GM19351 (cell line): ENCODE data around the gene NPAS2.

Experiments
- ATAC-seq: cut with Tn5 transposase; IDR thresholded peaks from one replicate; pipeline ENCODE4 v1.9.1; 2021; ENCODE audit warnings: mild to moderate bottlenecking, moderate library complexity; ENCODE audit not compliant: unreplicated experiment

Gene NPAS2

DNA sequence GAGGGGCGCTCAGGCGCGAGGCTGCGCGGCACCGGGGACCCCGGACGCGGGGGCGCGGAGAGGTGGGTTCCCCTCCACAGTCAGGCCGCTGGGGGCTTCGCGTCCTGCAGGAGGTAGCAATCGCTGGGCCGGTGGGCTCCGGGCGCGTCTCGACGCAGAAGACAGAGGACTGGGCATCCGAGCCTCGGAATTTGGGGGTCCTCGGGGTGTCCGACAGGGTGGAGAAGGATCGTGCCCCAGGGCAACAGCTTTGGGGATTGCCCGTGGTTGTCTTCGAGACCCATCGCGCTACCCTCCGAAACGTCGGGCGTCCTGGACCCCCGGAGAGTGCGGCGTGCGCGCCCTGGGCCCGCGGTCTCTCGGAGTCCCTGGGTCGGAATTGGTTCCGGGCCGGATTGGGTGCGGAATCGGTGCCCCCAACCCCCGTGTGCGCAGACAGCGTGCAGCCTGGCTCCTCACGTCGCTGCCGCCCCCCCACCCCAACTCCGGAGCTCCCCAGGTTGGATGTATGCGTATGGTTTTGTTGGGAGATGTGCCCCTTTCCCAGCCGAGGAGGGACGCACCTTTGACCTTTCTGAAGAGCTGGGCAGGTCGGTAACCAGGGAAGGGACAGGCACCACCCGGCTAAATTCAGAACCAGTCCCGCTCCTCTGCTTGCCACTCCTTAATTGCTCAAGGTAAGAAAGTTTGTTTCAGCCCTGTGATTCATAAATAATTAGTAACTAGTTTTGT is 750 bp downstream of the NPAS2 start:
- ATAC-seq = no peak

DNA sequence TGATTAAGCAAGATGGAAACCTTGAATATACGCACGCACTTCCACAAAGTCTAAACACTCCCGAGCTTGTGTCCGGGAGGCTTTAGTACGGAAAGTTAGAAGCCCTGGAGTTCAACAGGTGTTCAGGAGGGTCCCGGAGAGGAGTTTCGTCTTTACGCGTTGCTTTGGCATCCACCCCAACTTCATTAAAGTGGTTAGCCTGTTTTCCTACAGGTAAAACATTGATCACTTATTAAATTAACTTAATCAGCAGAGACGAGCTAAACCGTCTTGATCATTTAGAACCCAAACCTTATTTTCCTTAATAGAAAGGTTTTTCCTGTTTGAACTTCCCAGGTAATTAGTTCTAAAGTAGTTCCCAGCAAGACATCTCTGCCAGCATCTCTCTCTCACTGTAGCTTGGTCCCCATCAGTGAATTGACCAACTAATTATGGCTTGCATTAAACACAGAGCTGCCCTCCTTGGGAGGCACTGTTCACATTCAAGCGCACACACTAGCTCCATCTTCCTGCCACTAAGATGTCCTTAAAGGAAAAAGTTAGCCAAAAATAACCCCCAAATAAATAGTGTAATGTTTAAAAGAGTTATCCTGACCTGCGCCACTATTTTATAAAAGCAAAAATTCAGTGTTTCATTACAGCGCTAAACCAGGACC is 1.4 kb downstream of the NPAS2 start:
- no peak for ATAC-seq

DNA sequence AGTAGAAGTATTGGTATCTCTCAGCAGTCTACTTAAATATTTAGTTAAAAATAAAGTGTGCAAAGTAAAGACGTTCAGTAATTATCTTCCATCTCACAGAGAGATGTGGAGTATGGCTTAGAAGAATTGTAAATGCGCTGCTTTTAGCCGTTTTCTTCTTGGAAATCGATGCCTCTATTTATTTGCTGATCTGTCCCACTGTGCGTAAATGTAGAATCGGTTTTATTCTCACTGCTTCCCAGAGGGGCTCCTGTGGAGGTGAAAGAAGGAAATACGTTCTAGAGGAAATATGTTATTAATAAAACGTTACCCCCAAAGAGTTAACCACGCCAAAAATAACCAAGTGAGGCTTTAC is 1.9 kb downstream of the NPAS2 start:
- ATAC-seq = no peak

DNA sequence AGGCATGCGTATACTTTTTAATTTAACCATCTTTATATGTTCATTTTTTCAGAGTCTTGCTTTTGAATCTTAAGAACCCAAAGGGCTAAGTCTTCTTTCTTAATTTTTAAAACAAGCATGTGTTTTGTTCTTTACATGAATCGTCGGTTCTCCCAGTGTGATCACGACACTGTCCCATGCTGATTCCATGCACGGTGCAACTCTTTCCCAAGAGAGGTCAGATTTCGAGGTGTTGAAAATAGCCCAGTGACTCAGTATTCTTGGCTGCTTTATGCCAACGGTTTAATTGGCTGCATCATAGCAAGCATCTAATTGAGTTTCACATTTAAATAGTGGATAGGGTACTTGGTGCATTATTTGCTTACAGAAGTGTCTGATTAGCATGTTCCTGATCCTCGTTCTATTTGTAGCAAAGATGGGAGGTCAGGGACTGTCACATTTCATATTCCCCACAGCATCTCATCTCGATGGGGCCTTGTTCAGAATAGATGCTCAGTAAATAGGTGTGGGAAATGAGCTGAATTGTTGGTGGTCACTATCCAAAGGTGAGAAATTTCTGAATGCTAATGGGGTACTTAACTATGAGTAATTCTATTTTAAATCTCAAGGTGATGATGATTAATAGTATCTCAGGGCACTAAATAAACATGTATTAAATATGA is 2.8 kb downstream of the NPAS2 start:
- no peak for ATAC-seq

DNA sequence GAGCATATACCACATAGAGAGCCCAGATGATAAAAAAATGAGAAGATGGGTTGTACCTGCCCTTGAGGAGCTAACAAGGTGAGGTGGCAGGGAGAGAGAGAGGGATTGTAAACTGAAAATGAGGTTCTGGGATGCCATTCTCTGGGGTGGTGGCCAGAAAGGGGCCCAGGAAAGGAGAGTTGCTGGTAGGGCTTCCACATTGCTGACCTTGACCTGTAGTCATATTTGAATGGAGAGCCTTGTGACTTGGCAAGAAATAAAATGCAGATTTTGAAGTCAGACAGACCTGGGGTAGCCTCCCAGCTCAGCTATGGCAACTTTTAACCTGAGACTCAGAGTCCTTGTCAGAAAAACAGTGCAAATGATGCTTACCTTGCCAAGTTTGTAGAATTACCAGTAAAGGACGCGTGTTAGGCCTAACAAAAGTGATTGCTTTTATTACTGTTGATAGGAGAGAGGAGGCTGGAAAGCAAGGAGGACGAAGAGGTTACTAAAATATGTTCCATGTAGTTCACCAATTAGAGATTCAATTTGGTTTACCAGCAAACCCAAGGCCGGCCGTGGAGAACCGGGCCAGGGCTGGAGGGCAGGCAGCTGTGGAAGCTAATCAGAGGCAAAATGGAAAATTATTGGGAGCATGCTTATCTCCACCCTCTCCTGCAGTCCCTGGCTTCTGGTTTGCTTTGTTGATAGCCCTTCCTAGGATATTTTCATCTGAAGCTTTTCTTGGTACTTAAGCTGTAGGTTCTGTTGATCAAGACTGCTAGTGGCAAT is 3.9 kb downstream of the NPAS2 start:
- ATAC-seq = no peak

DNA sequence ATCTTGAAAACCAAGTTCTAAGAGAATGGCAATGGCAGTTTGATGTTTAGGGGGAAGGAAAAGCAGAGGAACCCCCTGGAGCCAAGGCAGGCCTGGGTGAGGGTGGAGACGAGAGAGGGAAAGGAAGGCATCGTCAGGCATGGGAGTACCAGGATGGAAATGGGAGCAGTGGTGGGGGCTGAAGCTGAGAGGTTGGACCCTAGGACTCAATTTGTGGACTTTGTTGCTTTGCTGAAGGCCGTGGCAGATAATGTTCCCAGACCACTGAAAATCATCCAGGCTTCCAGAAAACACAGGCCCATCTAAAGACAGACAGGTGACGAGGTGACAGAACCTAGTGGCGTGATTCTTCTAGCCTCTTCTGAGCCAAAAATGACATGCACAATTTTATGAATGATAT is 4.9 kb downstream of the NPAS2 start:
- ATAC-seq = no peak

DNA sequence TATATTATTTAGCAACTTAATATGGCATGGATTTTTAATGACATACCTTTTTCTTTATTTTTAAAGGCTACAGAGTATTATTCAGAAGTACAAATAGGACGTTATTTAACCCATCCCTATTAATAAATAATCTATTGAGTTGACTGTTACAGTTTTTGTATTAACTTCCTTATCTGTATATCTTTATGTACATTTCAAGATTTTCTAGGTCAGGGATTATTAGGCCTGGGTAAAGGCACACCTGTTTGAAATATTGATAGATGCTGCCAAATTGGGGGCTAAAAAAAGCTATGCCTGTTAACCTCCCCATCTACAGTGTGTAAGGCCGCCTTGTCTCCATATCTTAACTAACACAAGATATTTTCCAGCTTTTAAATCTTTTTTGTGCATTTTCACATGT is 6.6 kb downstream of the NPAS2 start:
- ATAC-seq = no peak

DNA sequence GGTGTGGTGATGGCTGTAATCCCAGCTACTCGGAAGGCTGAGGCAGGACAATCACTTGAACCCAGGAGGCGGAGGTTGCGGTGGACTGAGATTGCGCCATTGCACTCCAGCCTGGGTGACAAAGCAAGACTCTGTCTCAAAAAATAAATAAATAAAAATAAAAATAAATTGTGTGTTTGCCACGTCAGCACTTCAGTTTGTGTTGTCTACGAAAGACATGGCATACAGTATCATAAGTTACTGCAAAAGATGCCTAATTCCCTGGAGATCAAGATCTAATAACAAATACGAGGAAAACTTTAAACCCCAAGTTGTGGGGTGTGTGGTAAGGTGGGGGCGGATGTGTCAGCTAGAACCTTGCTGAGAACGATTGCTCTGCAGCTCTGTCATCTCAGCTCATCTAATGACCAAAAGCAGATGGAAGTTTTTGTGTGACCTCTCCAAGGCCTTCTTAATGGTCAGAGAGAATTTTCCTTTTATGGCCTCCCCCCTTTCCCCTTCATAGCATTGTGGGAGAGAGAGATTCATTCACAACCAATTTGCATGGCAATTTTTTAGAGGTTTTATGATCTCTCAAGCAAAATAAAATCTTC is 11.3 kb downstream of the NPAS2 start:
- ATAC-seq = no peak

DNA sequence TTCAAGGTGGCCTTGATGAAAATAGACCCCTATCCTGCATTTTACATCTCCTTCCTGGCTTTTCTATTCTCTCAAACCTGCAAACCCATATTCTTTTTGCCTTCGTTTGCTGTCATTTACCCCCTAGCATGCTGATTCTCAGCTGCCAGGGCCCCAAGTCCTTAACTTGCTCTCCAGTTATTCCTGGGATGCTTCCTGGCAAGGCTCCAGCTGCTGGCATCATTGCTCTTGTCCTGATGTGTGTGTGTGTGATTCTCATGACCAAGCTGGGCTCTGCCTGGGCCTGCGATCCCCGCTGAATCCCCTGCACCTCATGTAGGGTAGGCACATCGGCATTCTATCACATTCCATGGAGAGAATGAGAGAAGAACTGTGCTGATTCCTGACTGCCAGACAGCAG is 11.9 kb downstream of the NPAS2 start:
- no peak for ATAC-seq

DNA sequence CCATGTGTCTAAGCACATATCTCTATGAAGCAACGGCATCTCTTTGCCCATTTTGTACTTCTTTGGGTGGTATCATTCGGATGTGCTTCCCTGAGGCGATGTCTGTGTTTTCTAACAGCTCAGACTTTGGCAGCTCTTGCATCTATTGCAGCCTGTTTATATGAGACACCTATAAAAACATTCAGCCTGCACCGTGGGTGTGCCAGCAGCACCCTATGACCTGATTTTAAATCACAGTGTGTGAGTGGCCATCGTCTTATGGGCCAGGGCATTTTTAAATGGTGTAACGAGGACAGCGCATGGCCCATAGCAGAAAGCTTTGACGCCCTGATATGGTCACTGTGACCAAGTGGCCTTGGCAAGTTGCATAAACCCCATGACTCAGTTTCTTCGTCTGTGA is 12.9 kb downstream of the NPAS2 start:
- ATAC-seq = no peak

DNA sequence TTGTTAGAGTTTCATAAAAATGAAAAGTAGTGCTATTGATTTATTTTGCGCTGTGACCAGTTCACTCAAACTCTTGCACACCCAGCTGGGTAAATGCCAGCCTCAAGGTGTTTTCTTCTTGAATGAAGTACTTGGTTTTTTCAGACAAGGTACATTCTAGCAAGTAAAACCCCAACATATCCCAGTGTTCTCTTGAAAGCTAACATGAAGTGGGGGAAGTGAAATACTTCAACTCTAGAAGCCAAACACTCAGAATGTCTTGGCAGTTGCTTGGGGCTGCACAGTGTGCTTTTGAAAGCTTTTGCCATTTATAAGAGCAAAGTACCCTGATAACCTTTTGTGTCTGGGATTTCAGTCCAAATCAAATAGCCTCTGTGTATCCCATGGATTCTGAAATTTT is 13.4 kb downstream of the NPAS2 start:
- ATAC-seq = no peak

DNA sequence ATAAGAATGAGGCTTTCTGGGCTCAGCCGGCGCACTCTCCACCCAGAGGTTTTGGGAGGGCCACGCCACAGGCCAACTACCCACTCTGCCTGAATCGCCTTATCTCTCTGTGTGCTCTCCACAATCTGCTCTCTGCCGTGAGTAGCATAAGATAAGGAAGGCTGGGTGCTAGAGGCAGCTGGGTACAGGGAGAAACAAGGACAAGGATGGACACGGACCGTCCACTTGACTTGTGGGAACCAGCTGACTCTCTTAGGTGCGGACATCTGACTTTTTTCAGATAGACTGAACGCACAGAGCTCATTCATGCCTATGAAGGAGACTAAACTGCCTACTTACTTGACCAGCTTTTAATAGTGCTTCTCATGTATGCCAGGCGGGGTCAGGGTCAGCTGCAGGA is 14.3 kb downstream of the NPAS2 start:
- ATAC-seq = no peak

DNA sequence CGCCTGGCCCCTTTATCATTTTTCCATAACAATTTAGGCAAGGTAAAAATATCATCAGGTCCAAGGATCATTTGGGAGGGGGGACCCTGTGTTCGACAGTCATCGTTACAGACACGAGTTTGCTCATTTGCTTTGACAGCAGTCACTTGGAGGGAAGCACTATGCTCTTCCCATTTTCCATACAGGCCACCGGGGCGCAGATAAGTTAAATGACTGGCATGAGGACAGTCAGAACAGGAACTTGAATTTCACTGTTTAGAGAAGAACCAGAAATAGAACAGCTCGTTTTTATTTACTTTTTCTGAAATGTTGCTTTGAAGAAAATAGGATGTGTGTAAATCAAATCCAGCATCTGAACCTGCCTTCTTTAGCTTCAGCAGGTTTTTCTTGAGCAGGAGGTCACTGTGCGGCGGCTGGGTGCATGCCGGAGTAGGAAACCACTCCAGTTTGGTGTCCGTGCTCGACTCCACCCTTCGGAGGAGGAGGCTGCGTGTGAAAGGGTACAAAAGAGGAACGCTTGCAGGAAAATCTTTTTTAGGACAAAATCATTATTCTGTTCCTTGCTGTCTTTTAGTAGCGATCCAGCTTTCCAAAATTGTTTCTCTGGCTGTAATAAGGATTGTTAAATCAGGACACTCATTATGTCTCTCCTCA is 15.2 kb downstream of the NPAS2 start:
- no peak for ATAC-seq

DNA sequence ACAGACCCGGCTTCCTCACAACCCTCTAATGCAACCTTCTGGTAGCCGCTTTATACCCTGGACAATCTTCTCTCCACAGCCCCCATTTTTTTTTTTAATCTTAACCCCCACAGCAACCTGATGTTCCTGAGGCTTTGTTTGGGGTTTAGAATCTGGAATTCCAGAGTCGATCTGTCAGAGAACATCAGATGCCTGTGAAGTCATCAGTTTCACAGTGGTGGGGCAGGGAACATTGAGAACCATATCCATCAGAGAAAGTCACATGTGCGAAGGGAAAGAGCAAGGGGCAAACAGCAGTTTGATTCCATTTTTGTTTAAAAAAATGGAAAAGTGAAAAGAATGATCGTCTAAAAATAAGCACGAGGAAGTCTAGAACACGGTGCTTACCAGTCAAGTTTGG is 20.6 kb downstream of the NPAS2 start:
- ATAC-seq = no peak

DNA sequence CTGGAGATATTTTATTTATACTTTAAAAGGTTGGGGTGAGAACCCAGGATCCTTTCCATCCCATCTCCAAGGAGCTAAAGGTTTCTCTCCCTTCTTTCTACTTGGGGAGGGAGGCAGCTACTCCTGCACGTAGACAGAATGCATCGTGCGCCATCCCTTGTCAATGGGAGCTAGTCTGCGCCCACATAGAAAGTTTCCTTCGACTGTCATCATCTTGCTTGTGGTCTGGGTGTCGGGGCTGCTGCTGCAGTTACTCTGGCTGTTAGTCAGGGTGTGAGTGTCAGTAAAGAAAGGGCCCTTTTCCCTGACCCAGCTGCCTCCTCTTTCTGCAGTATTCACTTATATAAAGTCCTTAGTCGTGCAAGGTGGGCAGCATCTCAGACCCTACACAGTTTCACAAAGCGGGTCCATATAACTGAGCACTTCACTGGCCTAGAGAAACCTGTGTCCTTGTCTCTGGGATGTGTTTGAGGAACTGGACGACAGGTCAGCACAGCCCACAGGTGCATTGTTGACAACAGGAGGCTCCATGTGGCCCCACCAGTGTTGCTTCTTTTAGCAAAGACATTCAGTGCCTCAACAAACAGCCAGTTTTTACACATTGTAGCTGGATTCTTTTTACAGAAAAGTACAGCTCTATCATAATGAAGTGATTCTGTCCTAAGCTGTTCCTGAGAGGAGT is 22.4 kb downstream of the NPAS2 start:
- no peak for ATAC-seq

DNA sequence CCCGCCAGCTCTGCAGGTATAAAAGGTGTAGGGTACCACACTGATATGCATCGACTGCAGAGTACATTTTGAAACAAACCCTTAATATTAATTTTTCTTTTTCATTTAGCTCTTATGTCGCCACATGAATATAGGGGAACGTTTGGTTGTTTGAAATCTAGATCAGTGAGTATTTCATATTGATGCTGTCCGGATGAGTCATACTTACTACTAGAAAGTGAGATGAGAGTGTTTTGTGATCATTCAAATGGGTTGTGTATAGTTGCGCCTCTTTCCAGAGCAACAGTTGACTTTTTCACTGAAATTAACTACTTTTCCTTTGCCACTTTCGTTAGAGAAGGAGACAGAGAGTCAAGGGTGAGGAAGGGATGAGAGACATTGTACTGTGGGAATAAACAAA is 24.6 kb downstream of the NPAS2 start:
- ATAC-seq = no peak

DNA sequence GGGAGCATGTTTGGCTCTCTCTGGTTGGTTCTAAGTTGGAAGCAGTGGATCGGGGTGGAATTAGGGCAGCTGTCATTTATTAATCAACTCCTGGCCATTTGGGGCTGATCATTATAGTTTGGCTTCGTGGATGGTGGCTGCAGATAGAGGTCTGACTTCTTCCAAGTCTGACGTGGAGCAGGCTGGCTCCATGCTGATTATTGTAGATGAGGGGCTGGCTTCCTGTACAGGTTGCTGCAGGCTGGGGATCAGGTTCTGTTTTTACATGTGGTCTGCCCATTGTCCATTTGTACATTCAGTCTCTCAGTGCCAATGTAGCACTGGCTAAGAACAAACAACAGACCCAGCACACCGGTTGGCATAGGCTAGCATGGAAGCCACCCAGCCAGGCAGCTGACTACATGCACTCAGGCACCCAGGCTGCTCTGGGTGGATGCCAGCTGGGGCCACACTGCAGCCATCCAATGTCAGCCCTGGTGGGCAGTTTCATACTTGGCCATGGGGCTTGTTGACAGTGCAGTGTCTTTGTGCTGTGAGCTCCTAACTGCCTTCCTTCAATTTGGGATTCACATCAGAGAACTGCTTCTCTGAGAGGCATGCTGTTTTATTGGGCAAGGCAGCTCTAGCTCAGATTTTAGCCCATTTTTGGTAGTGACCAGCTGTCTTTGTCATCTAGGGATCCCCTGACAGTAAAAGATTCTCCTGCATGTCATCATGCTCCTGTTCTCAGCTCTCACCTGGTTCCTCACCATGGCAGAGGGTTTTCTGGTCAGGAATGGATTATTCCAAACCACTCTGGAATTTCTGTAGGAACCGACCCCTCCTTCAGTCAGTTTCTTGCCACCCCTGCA is 25.4 kb downstream of the NPAS2 start:
- ATAC-seq = no peak

DNA sequence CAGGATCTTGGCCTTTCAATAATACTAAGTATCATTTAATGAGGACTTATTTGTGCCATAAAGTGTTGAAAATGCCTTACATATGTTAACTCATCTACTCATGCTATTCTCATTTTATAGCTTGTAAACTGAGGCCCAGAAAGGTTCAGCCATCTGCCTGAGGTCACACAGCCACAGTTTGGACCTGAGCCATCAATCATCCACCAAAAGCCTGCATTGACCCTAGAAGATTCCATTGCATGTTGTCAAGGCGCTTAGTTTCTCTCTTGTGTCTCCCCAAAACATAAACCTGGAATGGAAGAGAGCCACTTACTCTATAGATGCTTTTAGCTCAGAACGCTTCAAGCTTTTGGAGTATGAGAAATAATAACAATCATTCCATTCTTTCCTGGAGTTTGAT is 26.8 kb downstream of the NPAS2 start:
- ATAC-seq = no peak

DNA sequence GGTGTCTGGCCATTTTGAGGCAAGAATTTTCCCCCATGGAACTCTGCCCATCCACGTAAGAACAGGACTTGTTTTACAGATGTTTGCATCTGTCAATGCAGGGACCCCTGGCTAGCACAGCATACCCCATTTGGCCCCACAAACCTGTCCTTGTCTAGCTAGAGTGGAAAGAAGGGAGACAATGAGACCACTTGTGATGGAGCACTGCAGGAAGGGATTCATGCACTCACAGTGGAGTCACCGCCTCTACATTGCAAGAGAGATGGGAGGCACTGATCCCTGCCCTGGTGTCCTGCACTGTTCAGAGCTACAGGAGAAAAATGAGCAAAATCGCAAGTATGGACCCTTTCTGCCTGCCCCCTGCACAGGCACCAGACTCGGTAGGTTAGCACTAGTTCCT is 32.5 kb downstream of the NPAS2 start:
- ATAC-seq = no peak
